Measurements from ENCODE around the gene IQCE. TPM values are rescaled to one million over a fixed set of nuclear protein-coding genes. Genes with fewer than 3 reads are reported as not detected.

IQCE gene
- total RNA-seq, 1 donor from 2014 or later, result 32.0 TPM

GRCh38 chr7:2576742-2577491 is 18.1 kb downstream of the IQCE start:
- Histone ChIP-seq H3K36me3 (peaks cover 52% of the 10 kb centered on the region), H3K27me3 (ENCODE audit: low read depth) (no peaks in the 10 kb centered on the region), H3K27ac (no peak overlapping the region), H3K4me1 (no peaks in the 10 kb centered on the region), H3K4me3 (no peak overlapping the region), H3K9me3 (no peaks in the 10 kb centered on the region)
- TF ChIP-seq CTCF (IDR thresholded peaks at IDR 0.05), result no peak
- intact Hi-C loops (cut with DNase I), result no loop called here
- ATAC-seq, result no peak
- DNase-seq, result peak; percentile 21

GRCh38 chr7:2577914-2578680 is 19.3 kb downstream of the IQCE start:
- no peak for ATAC-seq
- peak; percentile 21 for DNase-seq
- H3K9me3 ChIP-seq, result no peaks in the 10 kb centered on the region
- intact Hi-C loops (cut with DNase I), result no loop called here
- no peak overlapping the region for H3K4me3 ChIP-seq
- no peak overlapping the region for H3K27ac ChIP-seq
- no peak for TF ChIP-seq CTCF (IDR thresholded peaks at IDR 0.05)
- no peaks in the 10 kb centered on the region for H3K4me1 ChIP-seq
- H3K36me3 ChIP-seq, result peaks cover 41% of the 10 kb centered on the region
- no peaks in the 10 kb centered on the region for H3K27me3 ChIP-seq (ENCODE audit: low read depth)

- H3K4me3 ChIP-seq, result no peak overlapping the region
- ATAC-seq, result no peak
- peaks cover 39% of the 10 kb centered on the region for H3K36me3 ChIP-seq
- intact Hi-C loops (cut with DNase I), result no loop called here
- no peak overlapping the region for H3K27ac ChIP-seq
- no peaks in the 10 kb centered on the region for H3K4me1 ChIP-seq
- no peak for DNase-seq
- TF ChIP-seq CTCF (IDR thresholded peaks at IDR 0.05), result no peak
- no peaks in the 10 kb centered on the region for H3K27me3 ChIP-seq (ENCODE audit: low read depth)
- H3K9me3 ChIP-seq, result no peaks in the 10 kb centered on the region
Measured at GRCh38 chr7:2580636-2581035, 21.9 kb downstream of the IQCE start.

- Histone ChIP-seq H3K27me3 (ENCODE audit: low read depth) (no peaks in the 10 kb centered on the region), H3K4me1 (no peaks in the 10 kb centered on the region), H3K27ac (no peak overlapping the region), H3K4me3 (no peak overlapping the region), H3K36me3 (peaks cover 43% of the 10 kb centered on the region), H3K9me3 (no peaks in the 10 kb centered on the region)
- no peak for TF ChIP-seq CTCF (IDR thresholded peaks at IDR 0.05)
- no peak for DNase-seq
- intact Hi-C loops (cut with DNase I), result no loop called here
- ATAC-seq, result no peak
Measured at GRCh38 chr7:2582006-2582735, 23.4 kb downstream of the IQCE start.

GRCh38 chr7:2583798-2584580 is 25.2 kb downstream of the IQCE start:
- H3K4me1 ChIP-seq, result no peaks in the 10 kb centered on the region
- DNase-seq, result no peak
- H3K4me3 ChIP-seq, result no peak overlapping the region
- TF ChIP-seq CTCF (IDR thresholded peaks at IDR 0.05), result no peak
- no peak for ATAC-seq
- H3K27me3 ChIP-seq (ENCODE audit: low read depth), result no peaks in the 10 kb centered on the region
- intact Hi-C loops (cut with DNase I), result no loop called here
- H3K9me3 ChIP-seq, result no peaks in the 10 kb centered on the region
- H3K36me3 ChIP-seq, result peaks cover 45% of the 10 kb centered on the region
- no peak overlapping the region for H3K27ac ChIP-seq
